SJCRH30 (cell line): ENCODE data around the gene PDAP1. TPM values are rescaled to one million over a fixed set of nuclear protein-coding genes. Genes with fewer than 3 reads are reported as not detected.

Source experiments
- DNase-seq, 2 experiments: peaks; one replicate each; pipeline ENCODE4 v3.0.0-alpha.2; 2015 to 2020
- H3K27ac ChIP-seq: fragments of 250-450 bp; sonication (Bioruptor Pico); 2 replicates; pipeline ENCODE4 v1.5.1; 2020; ENCODE audit warnings: mild to moderate bottlenecking, moderate library complexity
- H3K27me3 ChIP-seq: fragments of 250-450 bp; sonication (Bioruptor Pico); 2 replicates; pipeline ENCODE4 v1.5.1; 2020; ENCODE audit warnings: mild to moderate bottlenecking, moderate library complexity
- H3K36me3 ChIP-seq: fragments of 250-450 bp; sonication (Bioruptor Pico); 2 replicates; pipeline ENCODE4 v1.5.1; 2020; ENCODE audit warnings: mild to moderate bottlenecking, moderate library complexity
- H3K4me1 ChIP-seq: fragments of 250-450 bp; sonication (Bioruptor Pico); 2 replicates; pipeline ENCODE4 v1.5.1; 2020; ENCODE audit warnings: mild to moderate bottlenecking, moderate library complexity
- H3K4me3 ChIP-seq: fragments of 250-450 bp; sonication (Bioruptor Pico); 2 replicates; pipeline ENCODE4 v1.5.1; 2020; ENCODE audit warnings: mild to moderate bottlenecking, moderate library complexity
- H3K9me3 ChIP-seq: fragments of 250-450 bp; sonication (Bioruptor Pico); replicated peaks from 2 replicates; pipeline ENCODE4 v1.5.1; 2020; ENCODE audit warnings: mild to moderate bottlenecking, moderate library complexity
- total RNA-seq: library from RNA; depleted of rRNA; stranded (reverse); fragments of >200 nt; shearing (Covaris generic); gene quantifications from 2 replicates; pipeline ENCODE4 v1.2.3, GENCODE V29; 2014

The PDAP1 gene
- total RNA-seq, 1 experiment from 2014 or later: 76.8 TPM

GRCh38 chr7:99409806-99410205 lies 1.4 kb upstream of the PDAP1 start:
- Histone ChIP-seq H3K4me1 (peaks cover 8% of the 10 kb centered on the region), H3K9me3 (no peaks in the 10 kb centered on the region), H3K27me3 (no peaks in the 10 kb centered on the region), H3K27ac (no peak overlapping the region), H3K36me3 (peaks cover 39% of the 10 kb centered on the region), H3K4me3 (peak overlapping the region; percentile 87)
- DNase-seq: no peak

- peak in 1 of 2 experiments; percentile 24 for DNase-seq
- H3K36me3 ChIP-seq: peaks cover 34% of the 10 kb centered on the region
- H3K4me3 ChIP-seq: peak overlapping the region; percentile 87
- H3K9me3 ChIP-seq: no peaks in the 10 kb centered on the region
- peaks cover 8% of the 10 kb centered on the region for H3K4me1 ChIP-seq
- H3K27ac ChIP-seq: peak overlapping the region; percentile 100
- H3K27me3 ChIP-seq: no peaks in the 10 kb centered on the region
Observed at GRCh38 chr7:99409192-99409572, 785 bp upstream of the PDAP1 start.

- peak in 1 of 2 experiments; percentile 47 for DNase-seq
- Histone ChIP-seq H3K4me3 (peak overlapping the region; percentile 87), H3K4me1 (peaks cover 8% of the 10 kb centered on the region), H3K9me3 (no peaks in the 10 kb centered on the region), H3K27ac (peak overlapping the region; percentile 100), H3K36me3 (peaks cover 35% of the 10 kb centered on the region), H3K27me3 (no peaks in the 10 kb centered on the region)
Observed at GRCh38 chr7:99407872-99408378, 472 bp downstream of the PDAP1 start.

- Histone ChIP-seq H3K27me3 (no peaks in the 10 kb centered on the region), H3K27ac (peak overlapping the region; percentile 100; the same call in 1 of the 2 replicates), H3K36me3 (peaks cover 33% of the 10 kb centered on the region), H3K4me1 (peaks cover 8% of the 10 kb centered on the region), H3K9me3 (no peaks in the 10 kb centered on the region), H3K4me3 (no peak overlapping the region)
- peak in 1 of 2 experiments; percentile 48 for DNase-seq
Observed at GRCh38 chr7:99406557-99406956, 1.8 kb downstream of the PDAP1 start.

GRCh38 chr7:99404977-99405320 lies 3.4 kb downstream of the PDAP1 start:
- no peak overlapping the region for H3K4me3 ChIP-seq
- no peak for DNase-seq
- H3K27me3 ChIP-seq: no peaks in the 10 kb centered on the region
- no peaks in the 10 kb centered on the region for H3K9me3 ChIP-seq
- H3K4me1 ChIP-seq: peaks cover 8% of the 10 kb centered on the region
- peaks cover 34% of the 10 kb centered on the region for H3K36me3 ChIP-seq
- H3K27ac ChIP-seq: no peak overlapping the region

GRCh38 chr7:99404235-99404976 lies 4.0 kb downstream of the PDAP1 start:
- no peak for DNase-seq
- Histone ChIP-seq H3K9me3 (no peaks in the 10 kb centered on the region), H3K27me3 (no peaks in the 10 kb centered on the region), H3K4me3 (no peak overlapping the region), H3K4me1 (peaks cover 8% of the 10 kb centered on the region), H3K36me3 (peaks cover 39% of the 10 kb centered on the region), H3K27ac (no peak overlapping the region)

GRCh38 chr7:99403764-99404163 lies 4.6 kb downstream of the PDAP1 start:
- Histone ChIP-seq H3K27ac (no peak overlapping the region), H3K27me3 (no peaks in the 10 kb centered on the region), H3K4me1 (peaks cover 8% of the 10 kb centered on the region), H3K4me3 (no peak overlapping the region), H3K9me3 (no peaks in the 10 kb centered on the region), H3K36me3 (peaks cover 44% of the 10 kb centered on the region)
- DNase-seq: no peak

GRCh38 chr7:99402854-99403253 lies 5.5 kb downstream of the PDAP1 start:
- no peak for DNase-seq
- H3K9me3 ChIP-seq: no peaks in the 10 kb centered on the region
- peaks cover 8% of the 10 kb centered on the region for H3K4me1 ChIP-seq
- no peaks in the 10 kb centered on the region for H3K27me3 ChIP-seq
- H3K27ac ChIP-seq: no peak overlapping the region
- H3K36me3 ChIP-seq: peaks cover 48% of the 10 kb centered on the region
- H3K4me3 ChIP-seq: no peak overlapping the region

- no peak for DNase-seq
- peaks cover 64% of the 10 kb centered on the region for H3K36me3 ChIP-seq
- H3K9me3 ChIP-seq: no peaks in the 10 kb centered on the region
- H3K4me1 ChIP-seq: no peaks in the 10 kb centered on the region
- H3K4me3 ChIP-seq: no peak overlapping the region
- no peaks in the 10 kb centered on the region for H3K27me3 ChIP-seq
- H3K27ac ChIP-seq: no peak overlapping the region
Observed at GRCh38 chr7:99399597-99399996, 8.8 kb downstream of the PDAP1 start.

- H3K4me3 ChIP-seq: no peak overlapping the region
- no peaks in the 10 kb centered on the region for H3K9me3 ChIP-seq
- peaks cover 61% of the 10 kb centered on the region for H3K36me3 ChIP-seq
- no peaks in the 10 kb centered on the region for H3K27me3 ChIP-seq
- H3K4me1 ChIP-seq: no peaks in the 10 kb centered on the region
- no peak for DNase-seq
- H3K27ac ChIP-seq: no peak overlapping the region
Observed at GRCh38 chr7:99398891-99399445, 9.4 kb downstream of the PDAP1 start.

- no peak overlapping the region for H3K27ac ChIP-seq
Observed at GRCh38 chr7:99397297-99397983, 11.0 kb downstream of the PDAP1 start.

GRCh38 chr7:99396418-99397296 lies 11.7 kb downstream of the PDAP1 start:
- Histone ChIP-seq H3K4me1 (no peaks in the 10 kb centered on the region), H3K36me3 (peaks cover 53% of the 10 kb centered on the region), H3K27me3 (no peaks in the 10 kb centered on the region), H3K27ac (no peak overlapping the region), H3K9me3 (no peaks in the 10 kb centered on the region), H3K4me3 (no peak overlapping the region)
- no peak for DNase-seq

More at GRCh38 chr7:99397297-99397983, 11.0 kb downstream of the PDAP1 start:
- no peak overlapping the region for H3K4me3 ChIP-seq
- H3K36me3 ChIP-seq: peaks cover 52% of the 10 kb centered on the region
- H3K27me3 ChIP-seq: no peaks in the 10 kb centered on the region
- H3K9me3 ChIP-seq: no peaks in the 10 kb centered on the region
- no peak for DNase-seq
- H3K4me1 ChIP-seq: no peaks in the 10 kb centered on the region

- no peaks in the 10 kb centered on the region for H3K27me3 ChIP-seq
- H3K4me1 ChIP-seq: no peaks in the 10 kb centered on the region
- DNase-seq: no peak
- peaks cover 50% of the 10 kb centered on the region for H3K36me3 ChIP-seq
- no peaks in the 10 kb centered on the region for H3K9me3 ChIP-seq
- H3K4me3 ChIP-seq: no peak overlapping the region
- no peak overlapping the region for H3K27ac ChIP-seq
Observed at GRCh38 chr7:99395616-99396327, 12.6 kb downstream of the PDAP1 start.

- Histone ChIP-seq H3K9me3 (no peaks in the 10 kb centered on the region), H3K4me3 (no peak overlapping the region), H3K27ac (no peak overlapping the region), H3K4me1 (no peaks in the 10 kb centered on the region), H3K36me3 (peaks cover 38% of the 10 kb centered on the region), H3K27me3 (no peaks in the 10 kb centered on the region)
- no peak for DNase-seq
Observed at GRCh38 chr7:99394188-99394502, 14.3 kb downstream of the PDAP1 start.
